GM12891 (cell line): ENCODE data around the gene ANKRD6.

Source experiments
- POLR2A ChIP-seq: IDR thresholded peaks from 2 replicates; pipeline ENCODE4 v1.6.1; 2011; ENCODE audit warnings: low read depth, low read length, control low read depth
- POLR2AphosphoS5 ChIP-seq: IDR thresholded peaks from 2 replicates; pipeline ENCODE4 v1.6.1; 2011; ENCODE audit warnings: low read depth, low read length, control low read depth
- TAF1 ChIP-seq: IDR thresholded peaks from 2 replicates; pipeline ENCODE4 v1.6.1; 2011; ENCODE audit warnings: low read depth, low read length, control low read depth

DNA sequence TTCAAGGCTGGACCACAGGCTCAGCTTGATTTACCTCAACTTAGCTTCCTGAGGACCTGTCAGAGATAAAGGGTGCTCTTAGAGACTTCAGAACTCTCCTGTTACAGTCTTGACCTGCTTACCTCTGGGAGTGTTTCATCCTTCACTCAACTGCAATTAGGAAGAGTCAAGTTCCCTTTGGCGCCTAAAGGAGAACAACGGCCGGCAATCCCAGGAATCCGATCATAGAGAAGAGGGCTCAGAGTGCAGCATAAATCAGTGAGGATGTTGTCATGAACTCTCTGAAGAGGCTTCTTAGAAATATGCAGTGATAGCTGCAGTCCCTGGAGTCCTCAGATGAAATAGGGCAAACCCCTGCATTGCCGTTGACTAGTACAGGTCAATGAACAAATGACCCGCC is 169.2 kb downstream of the ANKRD6 start:
- TF ChIP-seq POLR2AphosphoS5 (no peak), POLR2A (no peak), TAF1 (no peak)
